HG02970 (cell line): ENCODE results near the gene PIP5K1A.
A peak's percentile ranks its signal among the peaks of the same experiment; 100 is the strongest.
"Not testable (repeated sequence)": the region's sequence is repeated elsewhere in the genome, so short reads cannot be mapped to it uniquely, and the experiment has no call there.

Experiments used
- ATAC-seq: cut with Tn5 transposase; IDR thresholded peaks from one replicate; pipeline ENCODE4 v1.9.1; 2021; ENCODE audit warnings: mild to moderate bottlenecking, moderate library complexity, moderate number of reproducible peaks; ENCODE audit not compliant: unreplicated experiment, low FRiP score

PIP5K1A gene

GRCh38 chr1:151198254-151199127, at the start of gene PIP5K1A:
TSS of gene PIP5K1A (plus strand) at chr1:151198552. CDS start at chr1:151198997, 445 bp downstream.
- ATAC-seq, result peak; percentile 87

GRCh38 chr1:151156515-151156819, 41.9 kb upstream of the PIP5K1A start, which contains the start of gene TNFAIP8L2:
TSS of gene TNFAIP8L2 (plus strand) at chr1:151156649. CDS start at chr1:151158698, 2,049 bp downstream.
- ATAC-seq, result peak; percentile 34

- ATAC-seq, result no peak
These were observed 41.3 kb upstream of the PIP5K1A start for GRCh38 chr1:151157067-151157531.

GRCh38 chr1:151158326-151158725, 40.0 kb upstream of the PIP5K1A start:
- ATAC-seq, result no peak

GRCh38 chr1:151158751-151159251, 39.6 kb upstream of the PIP5K1A start:
- no peak for ATAC-seq

GRCh38 chr1:151159373-151159772, 39.0 kb upstream of the PIP5K1A start:
- ATAC-seq, result no peak

- ATAC-seq, result no peak
These were observed 33.5 kb upstream of the PIP5K1A start for GRCh38 chr1:151164732-151165280.

GRCh38 chr1:151165281-151165737, 33.0 kb upstream of the PIP5K1A start:
- no peak for ATAC-seq

- ATAC-seq, result peak; percentile 88
These were observed 32.4 kb upstream of the PIP5K1A start, which contains the start of the genes LYSMD1 and SCNM1 for GRCh38 chr1:151165738-151166504. TSS of gene LYSMD1 (minus strand) at chr1:151165902. CDS start at chr1:151165258, 644 bp downstream. TSS of gene SCNM1 (plus strand) at chr1:151166144. CDS start at chr1:151166153, 9 bp downstream.

GRCh38 chr1:151166505-151166956, 31.8 kb upstream of the PIP5K1A start:
- no peak for ATAC-seq

GRCh38 chr1:151167116-151167515, 31.2 kb upstream of the PIP5K1A start:
- ATAC-seq, result no peak

GRCh38 chr1:151171190-151171589, 27.2 kb upstream of the PIP5K1A start:
- no peak for ATAC-seq

- no peak for ATAC-seq
These were observed 23.2 kb upstream of the PIP5K1A start for GRCh38 chr1:151175041-151175741.

- no peak for ATAC-seq
These were observed 22.5 kb upstream of the PIP5K1A start, which contains the start of gene TMOD4 for GRCh38 chr1:151175863-151176262. TSS of gene TMOD4 (minus strand) at chr1:151175981. CDS start at chr1:151174875, 1,106 bp downstream.

- no peak for ATAC-seq
These were observed 21.8 kb upstream of the PIP5K1A start for GRCh38 chr1:151176514-151177045.

- ATAC-seq, result no peak
These were observed 14.1 kb upstream of the PIP5K1A start for GRCh38 chr1:151184211-151184610.

GRCh38 chr1:151187205-151187604, 11.1 kb upstream of the PIP5K1A start:
- no peak for ATAC-seq

GRCh38 chr1:151188667-151189066, 9.7 kb upstream of the PIP5K1A start:
- not testable (repeated sequence) for ATAC-seq

- ATAC-seq, result peak; percentile 80
These were observed 8.5 kb upstream of the PIP5K1A start, which contains the start of gene VPS72 for GRCh38 chr1:151189637-151190445. TSS of gene VPS72 (minus strand) at chr1:151190197. CDS start at chr1:151190121, 76 bp downstream.
